Muscle of back (tissue), 11 donors: ENCODE data around the gene BCOR. TPM values are rescaled to one million over a fixed set of nuclear protein-coding genes. Genes with fewer than 3 reads are reported as not detected.

Experiments used
- DNase-seq, 3 donors: peaks; one replicate each; pipeline versions ENCODE4 v3.0.0 to v3.0.0-alpha.2; 2013
- polyA plus RNA-seq, 10 donors: library from polyadenylated mRNA; unstranded; fragments of 120-200 nt; gene quantifications; one replicate each; pipeline ENCODE4 v1.2.1, GENCODE V29; 2013; ENCODE audit not compliant: insufficient read length in 10 of 10

Gene BCOR
- polyA plus RNA-seq, 10 donors: 19.5 to 31.6 (median 24.0) TPM

- peak in 1 of 3 donors; percentile 72 for DNase-seq
Observed at GRCh38 chrX:40086569-40087335, 11.0 kb downstream of the BCOR start.

DNA sequence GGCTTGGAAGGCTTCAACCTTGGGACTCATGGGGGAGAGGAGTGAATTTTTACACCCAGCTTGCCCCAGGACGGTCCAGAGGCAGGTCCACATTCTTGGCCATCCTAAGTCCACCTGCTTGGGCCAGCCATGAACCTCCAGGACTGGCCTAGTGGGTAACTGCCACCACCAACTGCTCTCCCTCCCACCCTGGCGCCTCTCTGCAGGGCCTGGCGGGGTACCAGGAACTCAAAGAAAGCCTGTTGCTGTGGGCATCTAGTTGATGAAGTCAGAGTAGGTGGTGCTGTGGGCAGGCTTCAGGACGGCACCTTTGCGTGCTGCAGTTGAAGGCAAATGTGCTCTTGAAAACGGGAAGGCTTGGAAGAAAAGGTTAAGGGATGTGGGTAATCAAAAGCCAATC, 12.0 kb downstream of the BCOR start:
- DNase-seq: no peak

- DNase-seq: no peak
Observed at GRCh38 chrX:40085102-40085551, 12.6 kb downstream of the BCOR start.

GRCh38 chrX:40084471-40085101, 13.2 kb downstream of the BCOR start:
- no peak for DNase-seq

GRCh38 chrX:40083979-40084359, 13.8 kb downstream of the BCOR start:
- no peak for DNase-seq

GRCh38 chrX:40083120-40083978, 14.4 kb downstream of the BCOR start:
- DNase-seq: peak in 1 of 3 donors; percentile 60

DNA sequence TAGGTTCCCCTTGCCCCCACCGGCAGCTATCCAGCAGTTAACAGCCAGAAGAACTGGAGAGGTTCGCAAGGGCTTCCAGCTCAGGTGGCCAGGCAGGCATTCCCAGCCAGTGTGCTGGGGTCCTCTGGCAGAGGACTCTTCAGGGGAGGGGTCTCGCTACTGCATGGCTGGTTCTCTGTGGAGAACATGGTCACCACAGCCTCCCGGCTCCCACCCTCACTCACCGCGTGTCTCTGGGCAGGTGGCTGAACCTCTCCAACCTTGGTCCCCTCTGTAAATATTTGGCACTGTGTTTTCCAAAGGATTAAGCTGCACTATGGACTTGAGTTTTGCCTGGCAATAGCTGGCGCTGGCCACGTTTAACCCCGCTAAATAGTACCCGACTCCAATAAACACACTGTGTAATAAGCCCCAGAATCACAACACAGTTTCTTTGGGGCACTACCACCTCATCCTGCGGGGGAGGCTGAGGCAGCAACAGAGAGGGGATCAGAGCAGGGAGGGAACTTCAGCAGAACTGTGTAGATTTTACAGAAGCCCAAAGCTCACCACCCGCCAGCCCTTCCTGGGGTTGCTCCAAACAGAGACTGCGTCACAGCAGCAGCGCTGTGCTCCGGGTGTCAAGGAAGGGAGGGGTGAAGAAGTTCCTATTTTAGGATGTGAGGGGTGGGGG, 15.2 kb downstream of the BCOR start:
- DNase-seq: peak in 1 of 3 donors; percentile 31

- no peak for DNase-seq
Observed at GRCh38 chrX:40081679-40082068, 16.1 kb downstream of the BCOR start.

DNA sequence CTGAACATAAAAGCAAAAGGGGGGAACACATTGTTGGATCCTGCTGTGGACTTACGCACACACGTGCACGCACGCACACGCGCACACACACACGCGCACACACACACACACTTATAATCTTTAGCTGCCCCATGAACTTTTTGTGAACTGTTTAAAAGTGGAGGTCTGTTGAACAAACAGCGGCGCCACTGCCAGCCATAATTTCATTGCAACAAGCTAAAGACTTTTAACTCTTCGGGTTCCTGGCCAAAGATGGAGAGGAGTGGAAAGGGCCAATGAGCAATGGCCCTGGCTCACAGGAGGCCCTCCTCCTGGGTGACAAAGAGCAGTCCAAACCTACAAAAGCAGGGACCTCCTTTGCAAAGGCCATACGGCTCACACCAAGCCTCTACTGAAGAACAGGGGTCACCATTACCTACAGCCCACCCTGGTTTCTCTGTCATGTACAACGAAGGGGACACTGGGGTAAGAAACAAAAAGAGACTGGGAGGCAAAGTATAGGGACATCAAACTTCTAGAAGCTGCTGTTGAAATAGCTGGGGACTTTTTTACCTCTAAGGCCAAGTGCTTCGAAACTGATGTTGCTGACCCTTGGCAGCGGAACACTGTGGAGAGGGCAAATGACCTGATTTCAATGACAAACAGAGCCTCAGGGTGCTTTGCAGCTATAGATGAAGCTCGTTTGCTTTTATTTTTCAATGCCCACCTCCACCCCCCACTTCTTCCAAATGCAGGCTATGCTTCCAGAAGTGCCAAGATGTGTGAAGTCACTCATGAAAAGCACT, 16.7 kb downstream of the BCOR start:
- DNase-seq: no peak

GRCh38 chrX:40079572-40079971, 18.2 kb downstream of the BCOR start:
- DNase-seq: no peak

GRCh38 chrX:40078489-40079227, 19.1 kb downstream of the BCOR start:
- DNase-seq: no peak

DNA sequence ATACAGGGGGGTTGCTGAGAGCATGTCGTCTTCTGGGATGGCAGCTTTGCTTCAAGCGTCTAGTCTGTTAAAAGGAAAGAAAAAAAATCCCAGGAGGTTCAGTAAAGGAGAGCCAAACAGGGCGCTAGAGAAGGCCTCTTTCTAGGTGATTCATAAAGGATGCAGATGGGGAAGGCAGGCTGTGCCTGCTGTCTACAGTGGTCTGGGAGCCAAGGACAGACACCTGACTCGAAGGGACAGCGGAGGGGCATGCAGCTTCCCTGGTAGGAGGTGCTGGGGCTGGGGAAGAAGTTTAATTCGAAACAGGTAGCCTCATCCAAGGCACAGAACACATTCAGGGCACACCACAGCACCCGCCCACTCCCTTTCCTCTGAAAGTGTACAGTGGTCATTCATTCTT, 19.9 kb downstream of the BCOR start:
- DNase-seq: no peak

GRCh38 chrX:40076750-40077575, 20.8 kb downstream of the BCOR start:
- DNase-seq: no peak

DNA sequence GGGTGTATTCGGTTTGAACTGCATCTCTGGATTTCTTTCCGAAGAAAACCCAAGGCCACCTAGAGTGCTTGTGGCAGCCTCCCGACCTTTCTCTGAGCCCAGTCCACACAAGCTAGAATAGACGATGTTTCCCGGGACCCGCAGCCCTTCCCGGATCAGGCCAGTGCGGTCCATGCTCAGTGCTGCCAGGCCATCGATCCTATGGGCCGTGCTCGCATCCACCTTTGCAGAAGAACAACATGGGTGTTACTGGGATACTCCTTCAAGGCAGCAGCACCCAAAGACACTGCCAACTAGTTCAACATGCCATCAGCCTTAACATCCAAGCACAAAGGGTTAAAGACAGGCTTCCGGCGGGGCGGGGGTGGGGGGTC, 22.8 kb downstream of the BCOR start:
- DNase-seq: no peak

GRCh38 chrX:40074080-40074958, 23.4 kb downstream of the BCOR start:
- DNase-seq: no peak

- no peak for DNase-seq
Observed at GRCh38 chrX:40073439-40074054, 24.2 kb downstream of the BCOR start.

DNA sequence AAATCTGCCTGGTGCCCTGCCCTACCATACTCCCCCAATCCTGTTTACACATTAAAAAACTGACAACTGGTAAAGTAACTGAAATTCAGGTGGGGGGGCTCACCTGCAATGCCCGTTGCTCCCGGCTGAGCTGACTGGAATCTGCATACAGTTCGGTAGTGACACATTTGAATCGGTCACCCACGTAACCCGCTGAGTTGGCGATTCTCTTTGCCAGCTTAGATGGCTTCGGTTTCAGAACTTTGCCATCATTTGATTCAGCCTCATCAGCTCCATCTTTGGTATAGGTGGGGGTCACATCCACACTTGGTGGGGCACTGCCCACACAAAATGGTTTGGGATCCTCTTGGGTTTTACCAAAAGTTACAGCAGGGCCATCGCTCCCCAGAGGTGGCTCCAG, 25.5 kb downstream of the BCOR start:
- DNase-seq: no peak

- no peak for DNase-seq
Observed at GRCh38 chrX:40068048-40068447, 29.7 kb downstream of the BCOR start.
